ENCODE data around the gene CHI3L1. TPM values are rescaled to one million over a fixed set of nuclear protein-coding genes. Genes with fewer than 3 reads are reported as not detected.
A peak's percentile ranks its signal among the peaks of the same experiment; 100 is the strongest.

Gene CHI3L1
- total RNA-seq, 1 experiment from 2014 or later, result not detected

DNA sequence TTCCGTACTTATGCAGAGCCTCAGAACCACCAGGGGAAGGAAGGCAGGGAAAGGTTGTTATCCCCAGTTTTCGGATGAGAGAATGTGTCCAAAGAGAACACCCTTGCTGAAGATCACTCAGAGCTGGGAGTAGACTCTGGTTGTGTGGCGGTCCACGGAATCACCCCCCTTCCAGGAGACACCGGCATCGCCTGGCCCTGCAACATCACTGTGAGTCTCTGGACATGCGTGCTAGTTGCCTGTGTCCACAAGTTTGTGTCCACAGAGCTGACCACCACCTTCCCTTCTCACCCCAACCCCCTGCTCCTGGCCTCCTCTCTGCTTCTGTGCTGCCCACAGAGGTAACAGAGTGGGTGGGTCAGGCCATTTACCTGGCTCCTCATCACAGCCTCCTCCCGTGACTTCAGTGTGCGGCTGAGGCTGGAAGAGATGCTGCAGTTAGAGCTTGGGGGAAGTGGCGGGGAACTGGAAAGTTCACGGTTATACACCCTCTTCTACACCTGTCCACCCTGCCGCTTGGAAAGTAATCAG is 18.2 kb downstream of the CHI3L1 start:
- Histone ChIP-seq H2BK15ac (ENCODE audit: low read depth, low read length) (no peak overlapping the region), H3K79me2 (ENCODE audit: insufficient read depth, low read length) (no peaks in the 10 kb centered on the region), H3K23me2 (ENCODE audit: insufficient read length, low read depth, low read length, poor library complexity, severe bottlenecking) (no peaks in the 10 kb centered on the region), H3K56ac (ENCODE audit: insufficient read length, low read depth, low read length) (no peak overlapping the region), H3K79me1 (ENCODE audit: insufficient read depth, low read depth, low read length, poor library complexity, severe bottlenecking) (no peaks in the 10 kb centered on the region), H4K91ac (ENCODE audit: insufficient read length, low read depth, low read length) (no peak overlapping the region), H2AK5ac (ENCODE audit: insufficient read length, low read length) (no peak overlapping the region), H3T11ph (ENCODE audit: low read length) (no peak overlapping the region), H3K4me1 (ENCODE audit: insufficient read depth, low read length) (no peaks in the 10 kb centered on the region), H3K23ac (ENCODE audit: insufficient read length, low read depth, low read length) (no peak overlapping the region), H3K27ac (ENCODE audit: insufficient read length, low read depth, low read length) (no peak overlapping the region), H3K14ac (ENCODE audit: insufficient read depth, low read length) (no peak overlapping the region), H4K20me1 (ENCODE audit: control insufficient read depth, insufficient read depth, insufficient read length) (no peaks in the 10 kb centered on the region), H3K9ac (ENCODE audit: extremely low read depth, insufficient read length, low read length) (no peak overlapping the region), H3K4ac (ENCODE audit: low read depth, low read length) (no peak overlapping the region), H3K4me2 (ENCODE audit: insufficient read depth, insufficient read length, low read length) (no peak overlapping the region), H2BK20ac (ENCODE audit: low read depth, low read length, poor library complexity, severe bottlenecking) (no peak overlapping the region), H2BK120ac (ENCODE audit: low read depth, low read length, poor library complexity, severe bottlenecking) (no peak overlapping the region), H2BK12ac (ENCODE audit: insufficient read length, low read depth, low read length) (no peak overlapping the region), H3K27me3 (ENCODE audit: insufficient read depth, low read length) (no peaks in the 10 kb centered on the region), H3K18ac (ENCODE audit: insufficient read length, low read depth, low read length) (no peak overlapping the region), H4K8ac (replicated peaks; ENCODE audit: insufficient read length, low read depth, low read length) (no peak overlapping the region), H4K5ac (ENCODE audit: insufficient read length, low read depth, low read length) (no peak overlapping the region), H2BK5ac (ENCODE audit: insufficient read length, low read length) (no peak overlapping the region), H3K9me3 (ENCODE audit: control insufficient read depth, low read depth, low read length) (no peaks in the 10 kb centered on the region), H2AFZ (ENCODE audit: low read length) (no peak overlapping the region)
- no CpG with 5 or more reads among the region's 12 CpGs for WGBS (ENCODE audit: extremely low coverage, insufficient read length, low lambda C conversion rate)
- Mint-ChIP-seq H3K9me3 (no peaks in the 10 kb centered on the region), H3K4me3 (no peak overlapping the region), H3K36me3 (ENCODE audit: insufficient read depth in 1 of 3, low read depth in 3 of 3) (no peaks in the 10 kb centered on the region), H3K4me1 (peaks cover 9 to 11% of the 10 kb centered on the region in 2 experiments), H3K27me3 (ENCODE audit: low read depth) (peaks cover 7% of the 10 kb centered on the region), H3K27ac (peak overlapping the region in 1 of 3 experiments; percentile 44; a peak in 1 of 7 replicates)
- no peak for DNase-seq
- TF ChIP-seq, protein P1, sequence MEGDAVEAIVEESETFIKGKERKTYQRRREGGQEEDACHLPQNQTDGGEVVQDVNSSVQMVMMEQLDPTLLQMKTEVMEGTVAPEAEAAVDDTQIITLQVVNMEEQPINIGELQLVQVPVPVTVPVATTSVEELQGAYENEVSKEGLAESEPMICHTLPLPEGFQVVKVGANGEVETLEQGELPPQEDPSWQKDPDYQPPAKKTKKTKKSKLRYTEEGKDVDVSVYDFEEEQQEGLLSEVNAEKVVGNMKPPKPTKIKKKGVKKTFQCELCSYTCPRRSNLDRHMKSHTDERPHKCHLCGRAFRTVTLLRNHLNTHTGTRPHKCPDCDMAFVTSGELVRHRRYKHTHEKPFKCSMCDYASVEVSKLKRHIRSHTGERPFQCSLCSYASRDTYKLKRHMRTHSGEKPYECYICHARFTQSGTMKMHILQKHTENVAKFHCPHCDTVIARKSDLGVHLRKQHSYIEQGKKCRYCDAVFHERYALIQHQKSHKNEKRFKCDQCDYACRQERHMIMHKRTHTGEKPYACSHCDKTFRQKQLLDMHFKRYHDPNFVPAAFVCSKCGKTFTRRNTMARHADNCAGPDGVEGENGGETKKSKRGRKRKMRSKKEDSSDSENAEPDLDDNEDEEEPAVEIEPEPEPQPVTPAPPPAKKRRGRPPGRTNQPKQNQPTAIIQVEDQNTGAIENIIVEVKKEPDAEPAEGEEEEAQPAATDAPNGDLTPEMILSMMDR (conservative IDR thresholded peaks at IDR 0.05), result no peak
